ENCODE data around the gene PRKG1.

Gene PRKG1

DNA sequence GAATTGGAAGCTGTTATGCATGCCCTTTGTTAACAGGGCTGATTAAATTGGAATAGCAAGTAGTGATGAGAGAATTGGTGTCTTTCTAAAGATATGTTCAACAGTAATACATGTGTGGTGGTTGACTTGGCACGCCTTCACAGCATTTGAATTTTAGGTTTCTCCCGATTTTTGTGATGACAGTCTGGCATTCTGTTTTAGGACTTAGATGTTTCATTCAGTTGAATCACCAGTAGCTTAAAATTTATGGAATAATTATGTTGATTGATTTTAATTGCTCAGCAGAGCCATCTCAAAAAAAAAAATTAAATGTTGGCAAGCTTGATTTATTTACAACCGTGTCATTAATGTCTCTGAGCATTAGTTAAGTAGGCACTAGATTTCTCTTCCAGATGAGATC lies 405.4 kb downstream of the PRKG1 start:
- Histone ChIP-seq H3K27me3 (ENCODE audit: control insufficient read depth, insufficient read depth, low read length) (no peaks in the 10 kb centered on the region), H3K9ac (ENCODE audit: low read depth, low read length) (no peak overlapping the region), H3K9me3 (ENCODE audit: control insufficient read depth, insufficient read depth, low read length) (no peaks in the 10 kb centered on the region), H3K4me3 (ENCODE audit: low read depth, low read length) (no peak overlapping the region), H3K36me3 (ENCODE audit: control insufficient read depth, insufficient read depth, low read length) (no peaks in the 10 kb centered on the region), H3K4me1 (ENCODE audit: control insufficient read depth, insufficient read depth, low read length) (peaks cover 3% of the 10 kb centered on the region)

DNA sequence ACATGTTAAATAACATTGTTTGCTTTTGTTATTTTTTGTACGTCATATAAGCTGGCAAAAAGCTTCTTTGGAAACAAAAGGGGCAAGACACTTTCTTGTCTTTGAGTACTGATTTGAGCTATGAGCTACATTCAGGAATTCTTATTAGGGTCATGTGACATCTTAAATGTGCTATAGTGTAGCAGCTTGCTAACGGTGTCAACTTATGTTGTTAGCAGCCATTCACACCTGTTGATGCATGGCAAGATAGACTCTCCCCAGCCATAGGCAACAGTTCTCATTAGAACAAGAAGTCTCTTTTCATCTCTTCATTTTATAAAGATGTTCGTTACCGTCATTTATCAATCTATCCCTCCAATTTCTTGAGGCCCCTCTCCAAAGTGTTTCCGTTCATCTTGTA lies 411.4 kb downstream of the PRKG1 start:
- H3K9ac ChIP-seq (ENCODE audit: low read depth, low read length): no peak overlapping the region
- no peak overlapping the region for H3K4me3 ChIP-seq (ENCODE audit: low read depth, low read length)
- no peaks in the 10 kb centered on the region for H3K36me3 ChIP-seq (ENCODE audit: control insufficient read depth, insufficient read depth, low read length)
- no peaks in the 10 kb centered on the region for H3K9me3 ChIP-seq (ENCODE audit: control insufficient read depth, insufficient read depth, low read length)
- no peaks in the 10 kb centered on the region for H3K27me3 ChIP-seq (ENCODE audit: control insufficient read depth, insufficient read depth, low read length)
- H3K4me1 ChIP-seq (ENCODE audit: control insufficient read depth, insufficient read depth, low read length): peaks cover 3% of the 10 kb centered on the region

DNA sequence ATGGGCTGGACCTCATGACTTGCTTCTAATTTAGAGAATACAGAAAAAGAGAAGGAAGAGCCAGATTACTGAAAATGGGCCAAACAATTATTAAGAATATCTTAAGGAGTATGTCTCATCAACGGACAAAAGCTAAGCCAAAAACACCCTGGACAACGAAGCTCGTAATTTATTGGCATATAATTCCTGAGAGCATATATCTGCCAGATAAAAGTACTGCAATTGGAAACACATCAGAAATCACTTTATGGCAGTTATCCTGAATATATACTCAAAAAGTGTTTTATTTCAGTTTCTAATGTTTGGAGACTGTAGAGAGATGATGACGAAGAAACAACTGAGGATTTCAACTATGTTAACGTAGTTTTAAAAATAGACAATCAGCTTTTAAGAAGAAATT lies 413.3 kb downstream of the PRKG1 start:
- Histone ChIP-seq H3K36me3 (ENCODE audit: control insufficient read depth, insufficient read depth, low read length) (no peaks in the 10 kb centered on the region), H3K9ac (ENCODE audit: low read depth, low read length) (no peak overlapping the region), H3K9me3 (ENCODE audit: control insufficient read depth, insufficient read depth, low read length) (no peaks in the 10 kb centered on the region), H3K4me3 (ENCODE audit: low read depth, low read length) (no peak overlapping the region), H3K4me1 (ENCODE audit: control insufficient read depth, insufficient read depth, low read length) (peaks cover 6% of the 10 kb centered on the region), H3K27me3 (ENCODE audit: control insufficient read depth, insufficient read depth, low read length) (no peaks in the 10 kb centered on the region)

DNA sequence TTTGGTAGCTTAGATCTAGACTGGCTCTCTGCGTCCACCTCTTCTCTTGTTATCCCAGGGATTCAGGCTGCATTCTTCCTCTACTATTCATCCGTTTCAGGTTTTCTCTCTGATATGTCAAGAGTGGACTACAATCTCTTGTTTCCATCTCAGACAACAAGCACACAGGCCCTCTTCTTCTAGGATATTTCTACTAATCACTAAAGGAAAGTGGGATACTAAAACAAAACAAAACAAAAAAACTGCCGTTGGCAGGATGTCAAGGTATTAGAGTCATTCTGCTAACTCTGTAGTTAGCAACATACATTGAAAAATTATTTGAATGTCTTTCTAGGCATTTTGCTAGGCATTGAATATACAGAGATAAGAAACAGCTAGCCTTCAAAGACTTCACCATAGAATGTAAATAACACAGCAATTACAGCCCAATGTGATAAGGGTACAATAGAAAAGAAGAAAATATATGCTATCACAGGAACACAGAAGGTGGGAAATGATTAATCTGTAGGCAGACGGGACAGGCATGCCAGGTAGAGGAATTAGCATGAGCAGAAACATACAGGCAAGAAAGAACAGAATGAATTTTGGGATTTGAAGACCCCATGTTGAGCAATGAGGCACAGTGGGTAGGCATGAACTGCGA lies 414.6 kb downstream of the PRKG1 start:
- no peaks in the 10 kb centered on the region for H3K9me3 ChIP-seq (ENCODE audit: control insufficient read depth, insufficient read depth, low read length)
- no peak overlapping the region for H3K4me3 ChIP-seq (ENCODE audit: low read depth, low read length)
- H3K36me3 ChIP-seq (ENCODE audit: control insufficient read depth, insufficient read depth, low read length): no peaks in the 10 kb centered on the region
- no peak overlapping the region for H3K9ac ChIP-seq (ENCODE audit: low read depth, low read length)
- H3K27me3 ChIP-seq (ENCODE audit: control insufficient read depth, insufficient read depth, low read length): no peaks in the 10 kb centered on the region
- peaks cover 9% of the 10 kb centered on the region for H3K4me1 ChIP-seq (ENCODE audit: control insufficient read depth, insufficient read depth, low read length)

DNA sequence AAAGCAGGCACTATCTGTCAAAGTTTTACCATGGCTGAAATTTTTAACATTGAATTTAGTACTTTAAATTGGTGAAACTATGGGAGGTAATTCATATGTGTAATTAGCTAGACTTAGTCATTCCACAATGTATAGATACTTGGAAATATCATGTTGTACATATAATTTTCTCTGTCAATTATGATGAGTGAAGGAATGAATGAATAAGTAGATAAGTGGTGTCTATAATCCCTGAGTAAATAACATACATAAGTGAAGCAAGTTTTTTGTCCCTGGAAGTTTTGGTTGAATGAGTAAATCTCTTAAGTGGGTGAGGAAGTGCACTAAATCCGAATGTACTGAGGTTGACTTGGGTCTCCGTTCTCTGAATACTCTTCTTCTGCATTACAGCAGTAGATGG lies 424.1 kb downstream of the PRKG1 start:
- no peaks in the 10 kb centered on the region for H3K27me3 ChIP-seq (ENCODE audit: control insufficient read depth, insufficient read depth, low read length)

DNA sequence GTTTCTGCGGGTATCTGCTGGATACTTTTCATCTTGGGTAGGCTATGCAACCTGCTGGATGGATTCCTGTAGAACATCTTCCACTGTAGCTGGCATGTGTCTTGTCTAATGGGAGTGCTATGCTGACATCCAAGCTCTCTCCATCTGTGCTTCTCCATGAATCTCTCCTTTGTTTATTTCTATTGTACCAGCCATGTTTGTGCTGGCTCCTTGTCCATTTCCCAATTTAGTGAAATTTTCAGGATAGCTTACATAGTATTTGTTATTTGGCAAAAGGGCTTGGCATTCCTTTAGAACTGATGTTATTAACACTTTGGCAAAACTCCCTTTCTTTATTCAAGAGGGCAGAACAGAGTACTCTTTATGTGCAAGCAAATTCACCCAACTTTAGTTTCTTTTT lies 427.1 kb downstream of the PRKG1 start:
- no peak overlapping the region for H3K4me3 ChIP-seq (ENCODE audit: low read depth, low read length)

More for the DNA sequence above, 424.1 kb downstream of the PRKG1 start:
- Histone ChIP-seq H3K9ac (ENCODE audit: low read depth, low read length) (no peak overlapping the region), H3K36me3 (ENCODE audit: control insufficient read depth, insufficient read depth, low read length) (no peaks in the 10 kb centered on the region), H3K4me1 (ENCODE audit: control insufficient read depth, insufficient read depth, low read length) (no peaks in the 10 kb centered on the region), H3K4me3 (ENCODE audit: low read depth, low read length) (no peak overlapping the region), H3K9me3 (ENCODE audit: control insufficient read depth, insufficient read depth, low read length) (no peaks in the 10 kb centered on the region)

DNA sequence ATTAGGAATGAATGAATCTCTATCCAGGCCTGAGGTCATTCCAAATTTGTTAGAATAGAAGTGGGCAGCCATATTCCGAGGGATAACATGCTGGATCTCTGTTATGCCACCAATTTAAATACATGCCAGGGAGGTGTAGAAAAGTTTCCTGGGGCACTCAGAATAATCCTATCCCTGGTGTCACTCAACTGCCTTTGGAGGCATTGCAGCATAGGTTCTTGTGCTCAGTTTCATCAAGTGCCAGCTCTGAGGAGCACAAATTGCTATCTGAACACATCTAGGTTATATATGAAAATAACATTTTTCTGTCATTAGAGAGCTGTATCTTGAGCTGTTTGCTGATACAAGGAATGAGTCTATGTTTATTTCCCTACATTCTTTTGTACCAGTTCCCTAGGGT lies 427.8 kb downstream of the PRKG1 start:
- Histone ChIP-seq H3K27me3 (ENCODE audit: control insufficient read depth, insufficient read depth, low read length) (no peaks in the 10 kb centered on the region), H3K36me3 (ENCODE audit: control insufficient read depth, insufficient read depth, low read length) (no peaks in the 10 kb centered on the region), H3K4me1 (ENCODE audit: control insufficient read depth, insufficient read depth, low read length) (no peaks in the 10 kb centered on the region), H3K9me3 (ENCODE audit: control insufficient read depth, insufficient read depth, low read length) (no peaks in the 10 kb centered on the region), H3K9ac (ENCODE audit: low read depth, low read length) (no peak overlapping the region), H3K4me3 (ENCODE audit: low read depth, low read length) (no peak overlapping the region)

More for the DNA sequence above, 427.1 kb downstream of the PRKG1 start:
- H3K27me3 ChIP-seq (ENCODE audit: control insufficient read depth, insufficient read depth, low read length): no peaks in the 10 kb centered on the region
- H3K9me3 ChIP-seq (ENCODE audit: control insufficient read depth, insufficient read depth, low read length): no peaks in the 10 kb centered on the region
- no peak overlapping the region for H3K9ac ChIP-seq (ENCODE audit: low read depth, low read length)
- no peaks in the 10 kb centered on the region for H3K36me3 ChIP-seq (ENCODE audit: control insufficient read depth, insufficient read depth, low read length)
- no peaks in the 10 kb centered on the region for H3K4me1 ChIP-seq (ENCODE audit: control insufficient read depth, insufficient read depth, low read length)

DNA sequence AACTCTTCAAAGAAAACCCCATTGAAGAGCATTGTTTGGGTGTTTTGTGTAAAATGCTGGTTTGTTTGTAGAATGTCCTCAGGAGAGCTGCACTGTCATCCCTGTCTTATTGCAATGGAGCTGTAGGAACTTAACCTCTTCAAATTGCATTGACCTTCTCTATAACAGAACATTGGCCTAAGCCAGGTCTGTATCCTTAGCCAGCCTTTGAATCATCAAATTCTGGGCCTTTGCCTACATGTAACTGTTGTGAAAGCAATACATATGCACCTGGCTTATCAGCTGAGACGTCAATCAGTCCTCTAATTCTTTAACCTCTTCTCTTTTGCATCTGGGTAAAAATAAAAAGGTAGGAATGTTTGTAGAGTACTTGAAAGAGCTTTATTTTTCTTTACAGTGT lies 429.1 kb downstream of the PRKG1 start:
- H3K9me3 ChIP-seq (ENCODE audit: control insufficient read depth, insufficient read depth, low read length): no peaks in the 10 kb centered on the region
- no peaks in the 10 kb centered on the region for H3K36me3 ChIP-seq (ENCODE audit: control insufficient read depth, insufficient read depth, low read length)
- H3K4me1 ChIP-seq (ENCODE audit: control insufficient read depth, insufficient read depth, low read length): no peaks in the 10 kb centered on the region
- no peak overlapping the region for H3K9ac ChIP-seq (ENCODE audit: low read depth, low read length)
- H3K4me3 ChIP-seq (ENCODE audit: low read depth, low read length): no peak overlapping the region
- no peaks in the 10 kb centered on the region for H3K27me3 ChIP-seq (ENCODE audit: control insufficient read depth, insufficient read depth, low read length)

DNA sequence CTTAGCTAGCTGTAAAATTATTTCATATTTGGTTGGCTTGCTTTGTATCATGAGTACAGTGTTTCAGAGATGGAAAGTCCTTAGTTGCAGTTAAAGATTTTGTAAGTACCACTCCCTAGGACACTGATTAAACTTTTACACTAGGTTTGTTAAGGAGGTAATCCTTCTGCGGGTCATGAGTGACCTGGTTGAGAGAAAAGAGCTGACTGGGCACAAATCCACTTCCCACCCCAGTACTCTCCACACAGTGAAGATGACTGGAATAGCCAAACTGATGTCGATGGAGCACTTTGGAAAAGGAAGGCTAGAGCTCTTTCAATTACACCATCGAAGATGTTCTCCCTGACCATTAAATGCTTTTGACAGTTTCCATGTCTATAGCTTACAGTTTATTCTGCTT lies 433.2 kb downstream of the PRKG1 start:
- H3K9me3 ChIP-seq (ENCODE audit: control insufficient read depth, insufficient read depth, low read length): no peaks in the 10 kb centered on the region
- no peak overlapping the region for H3K9ac ChIP-seq (ENCODE audit: low read depth, low read length)
- no peaks in the 10 kb centered on the region for H3K36me3 ChIP-seq (ENCODE audit: control insufficient read depth, insufficient read depth, low read length)
- H3K27me3 ChIP-seq (ENCODE audit: control insufficient read depth, insufficient read depth, low read length): no peaks in the 10 kb centered on the region
- H3K4me3 ChIP-seq (ENCODE audit: low read depth, low read length): no peak overlapping the region
- no peaks in the 10 kb centered on the region for H3K4me1 ChIP-seq (ENCODE audit: control insufficient read depth, insufficient read depth, low read length)

DNA sequence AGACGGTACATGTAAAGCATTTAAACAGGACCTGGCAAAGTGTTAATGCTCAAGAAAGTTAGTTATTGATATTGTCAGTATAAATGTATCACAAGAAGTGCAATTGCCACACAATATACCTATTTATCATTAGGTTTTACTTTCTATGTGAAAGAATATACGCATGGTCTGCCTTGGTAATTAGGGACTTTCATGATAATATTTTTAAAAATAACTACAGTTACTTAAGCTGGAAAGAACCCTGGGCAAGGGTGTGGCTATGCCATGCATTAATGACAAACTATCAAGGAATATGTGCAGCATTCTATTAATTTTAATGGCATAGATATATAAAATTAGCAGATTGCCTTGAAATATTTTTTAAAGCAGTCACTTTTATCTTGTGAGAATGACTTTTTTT lies 433.9 kb downstream of the PRKG1 start:
- Histone ChIP-seq H3K4me1 (ENCODE audit: control insufficient read depth, insufficient read depth, low read length) (no peaks in the 10 kb centered on the region), H3K27me3 (ENCODE audit: control insufficient read depth, insufficient read depth, low read length) (no peaks in the 10 kb centered on the region)

DNA sequence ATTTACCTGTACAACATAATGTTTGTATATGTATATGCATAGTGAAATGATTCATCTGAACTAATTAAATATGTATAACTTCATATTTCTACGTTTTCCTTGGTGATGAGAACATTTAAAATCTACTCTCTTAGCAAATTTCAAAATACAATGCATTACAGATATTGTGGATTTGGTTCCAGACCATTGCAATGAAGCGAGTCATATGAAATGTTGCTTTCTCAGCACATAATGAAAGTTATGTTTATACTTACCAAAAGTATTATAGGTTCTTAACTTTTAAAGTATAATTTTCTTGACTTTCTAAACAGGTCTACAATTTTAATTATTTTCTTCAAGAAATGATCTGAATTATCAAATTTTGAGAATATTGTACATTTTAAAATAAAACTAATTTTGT lies 435.9 kb downstream of the PRKG1 start:
- H3K4me1 ChIP-seq (ENCODE audit: control insufficient read depth, insufficient read depth, low read length): no peaks in the 10 kb centered on the region
- H3K36me3 ChIP-seq (ENCODE audit: control insufficient read depth, insufficient read depth, low read length): no peaks in the 10 kb centered on the region
- no peaks in the 10 kb centered on the region for H3K27me3 ChIP-seq (ENCODE audit: control insufficient read depth, insufficient read depth, low read length)
- H3K9me3 ChIP-seq (ENCODE audit: control insufficient read depth, insufficient read depth, low read length): no peaks in the 10 kb centered on the region
- H3K4me3 ChIP-seq (ENCODE audit: low read depth, low read length): no peak overlapping the region
- H3K9ac ChIP-seq (ENCODE audit: low read depth, low read length): no peak overlapping the region

More for the DNA sequence above, 433.9 kb downstream of the PRKG1 start:
- no peaks in the 10 kb centered on the region for H3K9me3 ChIP-seq (ENCODE audit: control insufficient read depth, insufficient read depth, low read length)
- H3K9ac ChIP-seq (ENCODE audit: low read depth, low read length): no peak overlapping the region
- H3K4me3 ChIP-seq (ENCODE audit: low read depth, low read length): no peak overlapping the region
- no peaks in the 10 kb centered on the region for H3K36me3 ChIP-seq (ENCODE audit: control insufficient read depth, insufficient read depth, low read length)

DNA sequence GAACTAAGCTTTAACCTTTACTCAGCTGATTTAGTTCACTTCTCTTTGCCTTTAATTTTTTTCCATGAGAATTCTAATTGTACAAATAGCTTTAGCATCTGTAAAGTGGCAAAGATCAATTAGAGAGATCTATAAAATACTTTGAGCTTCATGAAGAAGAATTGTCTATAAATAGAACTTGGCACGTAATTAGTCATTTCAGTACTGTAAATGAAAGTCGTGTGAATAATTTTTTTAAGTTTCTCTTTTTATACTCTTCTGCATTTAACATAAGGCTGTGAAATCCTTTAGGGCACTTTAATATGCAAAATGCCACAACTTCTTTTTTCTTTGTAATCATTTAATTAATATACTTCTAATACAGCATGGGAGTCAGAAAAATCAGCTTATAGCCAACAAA lies 447.3 kb downstream of the PRKG1 start:
- Histone ChIP-seq H3K36me3 (ENCODE audit: control insufficient read depth, insufficient read depth, low read length) (no peaks in the 10 kb centered on the region), H3K4me3 (ENCODE audit: low read depth, low read length) (no peak overlapping the region)

More for the DNA sequence above, 447.3 kb downstream of the PRKG1 start:
- no peaks in the 10 kb centered on the region for H3K27me3 ChIP-seq (ENCODE audit: control insufficient read depth, insufficient read depth, low read length)
- H3K4me1 ChIP-seq (ENCODE audit: control insufficient read depth, insufficient read depth, low read length): peaks cover under 1% of the 10 kb centered on the region
- H3K9ac ChIP-seq (ENCODE audit: low read depth, low read length): no peak overlapping the region
- no peaks in the 10 kb centered on the region for H3K9me3 ChIP-seq (ENCODE audit: control insufficient read depth, insufficient read depth, low read length)
